IMR-90 (cell line): ENCODE measurements around the gene HCFC1. TPM values are rescaled to one million over a fixed set of nuclear protein-coding genes. Genes with fewer than 3 reads are reported as not detected.

ENCODE experiments used
- ATAC-seq: fragments of 200-7000 bp; cut with Tn5 transposase; 2 replicates; pipeline ENCODE4 v1.9.1; 2020; ENCODE audit warnings: low read depth, mild to moderate bottlenecking, moderate library complexity
- BruUV-seq: library from RNA; stranded (reverse); fragments of 400-500 nt; replicated peaks from 2 replicates; lab custom pipeline; 2021; lab: Mats Ljungman, UMichigan
- CTCF ChIA-PET: fragments of 300-600 bp; formaldehyde crosslinking; extraction: SDS; loops from one replicate; lab custom pipeline; 2021; ENCODE audit warnings: antibody characterized with exemption; lab: Yijun Ruan, JAX
- POLR2A ChIA-PET: fragments of 300-600 bp; sonication (Branson Sonifier 250); formaldehyde crosslinking; loops from one replicate; lab custom pipeline; 2022; ENCODE audit warnings: antibody characterized with exemption; ENCODE audit not compliant: unreplicated experiment; lab: Charles Lee
- DNase-seq: peaks from one replicate; pipeline ENCODE4 v3.0.0; 2013
- H2AFZ ChIP-seq: replicated peaks from 2 replicates; pipeline ENCODE3; 2013; ENCODE audit warnings: low read length, mild to moderate bottlenecking; ENCODE audit not compliant: poor library complexity
- H2AK5ac ChIP-seq: 2 replicates; pipeline ENCODE4 v1.6.1; 2013; ENCODE audit warnings: low read depth, low read length, inconsistent platforms
- H2AK9ac ChIP-seq: replicated peaks from 2 replicates; pipeline ENCODE3; 2013; ENCODE audit warnings: mild to moderate bottlenecking, low read depth, low read length, moderate library complexity; ENCODE audit not compliant: poor library complexity
- H2BK120ac ChIP-seq: 2 replicates; pipeline ENCODE4 v1.6.1; 2013; ENCODE audit warnings: low read depth, low read length, inconsistent platforms
- H2BK15ac ChIP-seq: 3 replicates; pipeline ENCODE4 v1.6.1; 2013; ENCODE audit warnings: low read depth, low read length, inconsistent platforms
- H2BK20ac ChIP-seq: 2 replicates; pipeline ENCODE4 v1.6.1; 2013; ENCODE audit warnings: low read depth, mild to moderate bottlenecking, inconsistent platforms, low read length, moderate library complexity
- H2BK5ac ChIP-seq: 2 replicates; pipeline ENCODE4 v1.6.1; 2013; ENCODE audit warnings: mild to moderate bottlenecking, low read depth, low read length, inconsistent platforms; ENCODE audit not compliant: poor library complexity, severe bottlenecking
- H3K14ac ChIP-seq: replicated peaks from 2 replicates; pipeline ENCODE4 v1.6.1; 2013; ENCODE audit warnings: low read depth, low read length, inconsistent platforms
- H3K18ac ChIP-seq: 2 replicates; pipeline ENCODE4 v1.6.1; 2013; ENCODE audit warnings: low read depth, low read length, control low read depth
- H3K23ac ChIP-seq: 2 replicates; pipeline ENCODE4 v1.6.1; 2013; ENCODE audit warnings: low read depth, low read length, inconsistent platforms
- H3K27ac ChIP-seq: 2 replicates; pipeline ENCODE4 v1.5.1; 2013; ENCODE audit warnings: mild to moderate bottlenecking, control low read depth, low read length; ENCODE audit not compliant: insufficient read depth
- H3K27me3 ChIP-seq: 2 replicates; pipeline ENCODE4 v1.6.1; 2013; ENCODE audit warnings: low read length; ENCODE audit not compliant: control insufficient read depth, insufficient read depth
- H3K36me3 ChIP-seq: 2 replicates; pipeline ENCODE4 v1.6.1; 2013; ENCODE audit warnings: low read length, mixed read lengths; ENCODE audit not compliant: control insufficient read depth, insufficient read depth
- H3K4ac ChIP-seq: 2 replicates; pipeline ENCODE4 v1.6.1; 2013; ENCODE audit warnings: low read depth, low read length, inconsistent platforms
- H3K4me1 ChIP-seq: 2 replicates; pipeline ENCODE4 v1.6.1; 2013; ENCODE audit warnings: low read length, mixed read lengths; ENCODE audit not compliant: control insufficient read depth, insufficient read depth
- H3K4me2 ChIP-seq: 2 replicates; pipeline ENCODE4 v1.6.1; 2013; ENCODE audit warnings: low read depth, mild to moderate bottlenecking, control low read depth, low read length, moderate library complexity
- H3K4me3 ChIP-seq: 2 replicates; pipeline ENCODE4 v1.5.1; 2013; ENCODE audit warnings: low read depth, mild to moderate bottlenecking, control low read depth, low read length, moderate library complexity; ENCODE audit not compliant: insufficient read depth
- H3K56ac ChIP-seq: 2 replicates; pipeline ENCODE4 v1.6.1; 2013; ENCODE audit warnings: low read length, inconsistent platforms; ENCODE audit not compliant: insufficient read depth; ENCODE audit errors: extremely low read depth
- H3K79me1 ChIP-seq, 2 experiments: 2 replicates each; pipeline ENCODE4 v1.6.1; 2013; ENCODE audit warnings: low read length in 2 of 2, inconsistent platforms in 1 of 2, low read depth in 1 of 2
- H3K9ac ChIP-seq: 2 replicates; pipeline ENCODE4 v1.6.1; 2013; ENCODE audit warnings: low read depth, low read length, control low read depth
- H3K9me1 ChIP-seq: 2 replicates; pipeline ENCODE4 v1.6.1; 2013; ENCODE audit warnings: low read length, inconsistent platforms; ENCODE audit not compliant: insufficient read depth
- H3K9me3 ChIP-seq: 2 replicates; pipeline ENCODE4 v1.6.1; 2013; ENCODE audit warnings: low read length; ENCODE audit not compliant: control insufficient read depth, insufficient read depth
- H4K20me1 ChIP-seq: 2 replicates; pipeline ENCODE4 v1.6.1; 2013; ENCODE audit warnings: low read length, inconsistent platforms; ENCODE audit not compliant: insufficient read depth
- H4K5ac ChIP-seq: 2 replicates; pipeline ENCODE4 v1.6.1; 2013; ENCODE audit warnings: mild to moderate bottlenecking, low read depth, low read length, control low read depth
- H4K8ac ChIP-seq, 2 experiments: 2 replicates each; pipeline ENCODE4 v1.6.1; 2013; ENCODE audit warnings: low read depth in 2 of 2, low read length in 2 of 2, control low read depth in 1 of 2, inconsistent platforms in 1 of 2
- H4K91ac ChIP-seq: 2 replicates; pipeline ENCODE4 v1.6.1; 2013; ENCODE audit warnings: low read depth, low read length, inconsistent platforms; ENCODE audit not compliant: insufficient read depth
- BHLHE40 ChIP-seq: fragments of 150-350 bp; IDR thresholded peaks from 2 replicates; pipeline ENCODE4 v1.6.1; 2016; ENCODE audit warnings: mild to moderate bottlenecking, low read depth, low read length
- FOS ChIP-seq: fragments of 150-350 bp; IDR thresholded peaks from 2 replicates; pipeline ENCODE4 v1.6.1; 2016; ENCODE audit warnings: low read depth, low read length
- MAFK ChIP-seq: IDR thresholded peaks from 2 replicates; pipeline ENCODE4 v1.6.1; 2012; ENCODE audit warnings: low read depth, low read length, improper control_type of control experiment
- POLR2A ChIP-seq: IDR thresholded peaks from 2 replicates; pipeline ENCODE4 v1.6.1; 2012; ENCODE audit warnings: mild to moderate bottlenecking, low read depth, low read length
- RCOR1 ChIP-seq: IDR thresholded peaks from 2 replicates; pipeline ENCODE4 v1.6.1; 2012; ENCODE audit warnings: mild to moderate bottlenecking, low read length, improper control_type of control experiment; ENCODE audit not compliant: insufficient replicate concordance
- RFX5 ChIP-seq: IDR thresholded peaks from 2 replicates; pipeline ENCODE4 v1.8.0; 2012; ENCODE audit warnings: low read depth, mild to moderate bottlenecking, low read length, moderate library complexity
- WGBS, 2 experiments: methylation state at CpG; one replicate each; pipeline versions ENCODE4 v1.1.5 to v1.1.7; 2013; ENCODE audit warnings: missing lambda C conversion rate in 2 of 2; ENCODE audit not compliant: insufficient read length in 1 of 2; ENCODE audit errors: extremely low coverage in 2 of 2; 5-methylcytosine and 5-hydroxymethylcytosine counted together
- dilution Hi-C: fragments of 300-500 bp; cut with HindIII; formaldehyde crosslinking; loops from one replicate; pipeline ENCODE4 v1.14.3; 2018; ENCODE audit warnings: low sequenced_read_pairs; ENCODE audit not compliant: unreplicated experiment
- in situ Hi-C: fragments of 300-500 bp; cut with MboI; formaldehyde crosslinking; loops from 3 replicates; pipeline ENCODE4 v1.14.3; 2019; ENCODE audit warnings: low sequenced_read_pairs, inconsistent platforms, mixed read lengths
- intact Hi-C: fragments of 100-400 bp; cut with micrococcal nuclease; formaldehyde crosslinking; loops from 2 replicates; pipeline ENCODE4 v1.10.0; 2022
- polyA plus RNA-seq, 3 experiments: library from polyadenylated mRNA; depleted of rRNA; stranded (reverse); fragments of >200 nt; gene quantifications; 2 replicates each; pipeline ENCODE4 v1.2.3, GENCODE V29; 2012; ENCODE audit warnings: low replicate concordance in 1 of 3
- total RNA-seq: library from RNA; depleted of rRNA; stranded (reverse); fragments of >200 nt; gene quantifications from 2 replicates; pipeline ENCODE4 v1.2.3, GENCODE V29; 2012

HCFC1 gene
- total and polyA plus RNA-seq, 2 of the 4 experiments (the other 2 are of a cell fraction), result 3.2 to 17.6 TPM

- H2BK20ac ChIP-seq, result no peak overlapping the region
- peaks cover 0 to 6% of the 10 kb centered on the region in 2 experiments; a peak in 2 of 4 replicates for H3K79me1 ChIP-seq
- no peak overlapping the region for H3K23ac ChIP-seq
- no peak overlapping the region for H4K91ac ChIP-seq
- 85% methylated on average over 7 of the region's 12 CpGs; no CpG with 5 or more reads in 1 of the 2 experiments for WGBS, 2 experiments
- dilution Hi-C loops, result no loop called here
- no TSS peak for BruUV-seq
- H2AK5ac ChIP-seq, result no peak overlapping the region
- H3K9me1 ChIP-seq, result no peaks in the 10 kb centered on the region
- POLR2A ChIA-PET, result no interaction called here
- no peak overlapping the region for H3K9ac ChIP-seq
- H4K20me1 ChIP-seq, result no peaks in the 10 kb centered on the region
- peaks cover 4% of the 10 kb centered on the region for H3K4me1 ChIP-seq
- intact Hi-C loops, result no loop called here
- no peak overlapping the region for H2BK120ac ChIP-seq
- CTCF ChIA-PET, result no interaction called here
- H2AK9ac ChIP-seq, result no peak overlapping the region
- H3K27ac ChIP-seq, result no peak overlapping the region
- no peak overlapping the region for H3K18ac ChIP-seq
- peaks cover 86% of the 10 kb centered on the region for H3K36me3 ChIP-seq
- H3K4me3 ChIP-seq, result no peak overlapping the region
- no peak overlapping the region for H2BK15ac ChIP-seq
- in situ Hi-C loops, result no loop called here
- no peak overlapping the region for H3K4me2 ChIP-seq
- TF ChIP-seq RCOR1, result no peak
- TF ChIP-seq POLR2A, result no peak
- TF ChIP-seq RFX5, result no peak
- no peak for TF ChIP-seq BHLHE40
- TF ChIP-seq FOS, result no peak
- TF ChIP-seq MAFK, result no peak
- H3K9me3 ChIP-seq, result no peaks in the 10 kb centered on the region
- H4K5ac ChIP-seq, result no peak overlapping the region
- H2BK5ac ChIP-seq, result no peak overlapping the region
- no peak overlapping the region for H3K4ac ChIP-seq
- H3K14ac ChIP-seq, result no peak overlapping the region
- no peak overlapping the region for H4K8ac ChIP-seq
- ATAC-seq (no peak), DNase-seq (no peak)
- no peaks in the 10 kb centered on the region for H3K27me3 ChIP-seq
- no peak overlapping the region for H2AFZ ChIP-seq
- H3K56ac ChIP-seq, result no peak overlapping the region
Observed at GRCh38 chrX:153955228-153955732, 16.3 kb downstream of the HCFC1 start.
